Neural progenitor cell (in vitro differentiated cells): ENCODE data around the gene OGN. TPM values are rescaled to one million over a fixed set of nuclear protein-coding genes. Genes with fewer than 3 reads are reported as not detected.

Experiments
- DNase-seq: peaks from one replicate; pipeline ENCODE4 v3.0.0-alpha.2; 2016; ENCODE audit warnings: low spot score
- H2AFZ ChIP-seq: fragments of 200-600 bp; sonication (generic); replicated peaks from 2 replicates; pipeline ENCODE4 v1.6.1; 2016; ENCODE audit warnings: antibody characterized with exemption
- H3F3A ChIP-seq: fragments of 200-600 bp; sonication (generic); 2 replicates; pipeline ENCODE4 v1.6.1; 2016; ENCODE audit warnings: antibody characterized with exemption, low read depth
- H3K27ac ChIP-seq: fragments of 200-600 bp; sonication (generic); 2 replicates; pipeline ENCODE4 v1.5.1; 2016; ENCODE audit warnings: mild to moderate bottlenecking
- H3K27me3 ChIP-seq: fragments of 200-600 bp; sonication (generic); 2 replicates; pipeline ENCODE4 v1.6.1; 2016; ENCODE audit warnings: mild to moderate bottlenecking, moderate library complexity
- H3K36me3 ChIP-seq: fragments of 200-600 bp; sonication (generic); 2 replicates; pipeline ENCODE4 v1.5.1; 2016
- H3K4me1 ChIP-seq: fragments of 200-600 bp; sonication (generic); 2 replicates; pipeline ENCODE4 v1.6.1; 2016; ENCODE audit warnings: mixed run types
- H3K4me2 ChIP-seq: fragments of 200-600 bp; sonication (generic); 2 replicates; pipeline ENCODE4 v1.6.1; 2016
- H3K4me3 ChIP-seq: fragments of 200-600 bp; sonication (generic); 2 replicates; pipeline ENCODE4 v1.5.1; 2016
- H3K79me2 ChIP-seq: fragments of 200-600 bp; sonication (generic); 2 replicates; pipeline ENCODE4 v1.6.1; 2016; ENCODE audit warnings: low read depth
- H3K9ac ChIP-seq: fragments of 200-600 bp; sonication (generic); 2 replicates; pipeline ENCODE4 v1.6.1; 2016
- H3K9me3 ChIP-seq: fragments of 200-600 bp; sonication (generic); 2 replicates; pipeline ENCODE4 v1.5.1; 2016; ENCODE audit warnings: low read depth
- H4K20me1 ChIP-seq: fragments of 200-600 bp; sonication (generic); 2 replicates; pipeline ENCODE4 v1.6.1; 2016; ENCODE audit warnings: low read depth
- H3K27ac Mint-ChIP-seq: 3 replicates; pipeline ENCODE4 v1.8.0; 2021; ENCODE audit warnings: mixed read lengths
- H3K27me3 Mint-ChIP-seq: 2 replicates; pipeline ENCODE4 v1.8.0; 2022; ENCODE audit warnings: low read depth, mild to moderate bottlenecking, inconsistent platforms, moderate library complexity, mixed read lengths; ENCODE audit not compliant: insufficient read depth
- H3K36me3 Mint-ChIP-seq: 3 replicates; pipeline ENCODE4 v1.8.0; 2021; ENCODE audit warnings: mixed read lengths
- H3K4me1 Mint-ChIP-seq: 3 replicates; pipeline ENCODE4 v1.8.0; 2021; ENCODE audit warnings: mixed read lengths
- H3K4me3 Mint-ChIP-seq: 3 replicates; pipeline ENCODE4 v1.8.0; 2021; ENCODE audit warnings: mild to moderate bottlenecking, moderate library complexity, mixed read lengths
- H3K9me3 Mint-ChIP-seq: 3 replicates; pipeline ENCODE4 v1.8.0; 2020; ENCODE audit warnings: mixed read lengths
- EZH2 ChIP-seq: fragments of 200-600 bp; sonication (generic); IDR thresholded peaks from 2 replicates; pipeline ENCODE4 v1.6.1; 2017; ENCODE audit warnings: antibody characterized with exemption, mild to moderate bottlenecking, moderate library complexity
- EZH2phosphoT487 ChIP-seq: fragments of 200-600 bp; sonication (generic); IDR thresholded peaks from 2 replicates; pipeline ENCODE4 v1.6.1; 2017; ENCODE audit warnings: antibody characterized with exemption
- total RNA-seq: library from RNA; depleted of rRNA; stranded (reverse); fragments of >200 nt; gene quantifications from 2 replicates; pipeline ENCODE4 v1.2.3, GENCODE V29; 2015; ENCODE audit warnings: low replicate concordance
- TF ChIP-seq, protein P1 (sequence below): fragments of 200-600 bp; sonication (generic); IDR thresholded peaks from 2 replicates; pipeline ENCODE4 v1.5.1; 2017; ENCODE audit warnings: antibody characterized with exemption, mild to moderate bottlenecking

OGN gene
- total RNA-seq, 1 donor from 2014 or later = not detected

DNA sequence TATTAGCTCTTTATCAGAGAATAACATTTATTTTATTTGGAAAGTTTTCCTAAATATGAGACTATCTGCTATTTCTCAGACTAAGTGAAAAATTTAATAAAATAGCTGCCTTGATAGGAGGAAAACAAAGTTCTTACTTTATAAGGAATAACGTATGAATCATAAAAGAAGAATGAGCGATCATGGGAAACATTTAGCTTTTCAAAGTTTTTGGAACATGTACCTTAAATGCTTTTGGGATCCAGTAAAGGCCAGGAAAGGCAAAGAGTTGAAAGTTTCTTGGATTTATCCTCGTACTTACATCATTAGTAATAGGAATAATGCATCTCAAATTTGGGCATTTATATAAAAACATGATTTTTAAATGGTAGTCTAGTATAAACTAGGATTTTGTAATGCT, 19.4 kb downstream of the OGN start:
- no peaks in the 10 kb centered on the region for H3K27me3 Mint-ChIP-seq
- no peaks in the 10 kb centered on the region for H3K9me3 Mint-ChIP-seq
- no peak overlapping the region for H3K27ac Mint-ChIP-seq
- H3K4me3 Mint-ChIP-seq = no peak overlapping the region
- H3K4me1 Mint-ChIP-seq = no peaks in the 10 kb centered on the region
- Histone ChIP-seq H3K9ac (no peak overlapping the region), H3K36me3 (no peaks in the 10 kb centered on the region), H3K79me2 (no peaks in the 10 kb centered on the region), H2AFZ (no peak overlapping the region), H3K4me1 (no peaks in the 10 kb centered on the region), H3K27ac (no peak overlapping the region), H3K27me3 (no peaks in the 10 kb centered on the region), H3K4me2 (no peak overlapping the region), H3K9me3 (no peaks in the 10 kb centered on the region), H4K20me1 (no peaks in the 10 kb centered on the region), H3K4me3 (no peak overlapping the region), H3F3A (no peaks in the 10 kb centered on the region)
- no peak for DNase-seq
- no peaks in the 10 kb centered on the region for H3K36me3 Mint-ChIP-seq
- no peak for TF ChIP-seq EZH2phosphoT487
- TF ChIP-seq EZH2 = no peak
- TF ChIP-seq, protein P1, sequence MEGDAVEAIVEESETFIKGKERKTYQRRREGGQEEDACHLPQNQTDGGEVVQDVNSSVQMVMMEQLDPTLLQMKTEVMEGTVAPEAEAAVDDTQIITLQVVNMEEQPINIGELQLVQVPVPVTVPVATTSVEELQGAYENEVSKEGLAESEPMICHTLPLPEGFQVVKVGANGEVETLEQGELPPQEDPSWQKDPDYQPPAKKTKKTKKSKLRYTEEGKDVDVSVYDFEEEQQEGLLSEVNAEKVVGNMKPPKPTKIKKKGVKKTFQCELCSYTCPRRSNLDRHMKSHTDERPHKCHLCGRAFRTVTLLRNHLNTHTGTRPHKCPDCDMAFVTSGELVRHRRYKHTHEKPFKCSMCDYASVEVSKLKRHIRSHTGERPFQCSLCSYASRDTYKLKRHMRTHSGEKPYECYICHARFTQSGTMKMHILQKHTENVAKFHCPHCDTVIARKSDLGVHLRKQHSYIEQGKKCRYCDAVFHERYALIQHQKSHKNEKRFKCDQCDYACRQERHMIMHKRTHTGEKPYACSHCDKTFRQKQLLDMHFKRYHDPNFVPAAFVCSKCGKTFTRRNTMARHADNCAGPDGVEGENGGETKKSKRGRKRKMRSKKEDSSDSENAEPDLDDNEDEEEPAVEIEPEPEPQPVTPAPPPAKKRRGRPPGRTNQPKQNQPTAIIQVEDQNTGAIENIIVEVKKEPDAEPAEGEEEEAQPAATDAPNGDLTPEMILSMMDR = no peak

DNA sequence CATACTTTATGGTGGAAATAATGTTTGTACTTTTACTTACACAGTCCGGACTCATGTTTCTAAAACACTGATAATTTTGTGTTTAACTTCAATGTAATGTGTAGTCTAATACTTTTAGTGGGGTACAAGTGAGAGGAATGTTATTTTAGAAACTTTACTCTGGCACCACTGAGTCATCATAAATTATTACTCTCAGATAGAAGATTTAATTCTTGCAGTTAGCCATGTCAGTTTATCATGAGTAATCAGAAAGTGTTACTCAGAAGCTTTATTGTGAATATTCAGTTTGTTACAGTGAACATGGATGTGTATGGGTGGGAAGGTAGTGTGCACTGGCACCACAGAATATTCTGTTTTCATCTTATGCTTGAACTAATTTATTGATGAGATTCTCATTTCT, 20.0 kb downstream of the OGN start:
- Histone ChIP-seq H3K4me2 (no peak overlapping the region), H3K4me3 (no peak overlapping the region), H3K9ac (no peak overlapping the region), H3K79me2 (no peaks in the 10 kb centered on the region), H3K4me1 (peaks cover 1% of the 10 kb centered on the region), H4K20me1 (no peaks in the 10 kb centered on the region), H3K27ac (no peak overlapping the region), H3K9me3 (no peaks in the 10 kb centered on the region), H2AFZ (no peak overlapping the region), H3K27me3 (no peaks in the 10 kb centered on the region), H3F3A (no peaks in the 10 kb centered on the region), H3K36me3 (no peaks in the 10 kb centered on the region)
- TF ChIP-seq, protein P1 = no peak
- TF ChIP-seq EZH2phosphoT487 (no peak), EZH2 (no peak)
- Mint-ChIP-seq H3K27ac (no peak overlapping the region), H3K27me3 (no peaks in the 10 kb centered on the region), H3K9me3 (no peaks in the 10 kb centered on the region), H3K36me3 (no peaks in the 10 kb centered on the region), H3K4me3 (no peak overlapping the region), H3K4me1 (peaks cover 4% of the 10 kb centered on the region)
- no peak for DNase-seq

DNA sequence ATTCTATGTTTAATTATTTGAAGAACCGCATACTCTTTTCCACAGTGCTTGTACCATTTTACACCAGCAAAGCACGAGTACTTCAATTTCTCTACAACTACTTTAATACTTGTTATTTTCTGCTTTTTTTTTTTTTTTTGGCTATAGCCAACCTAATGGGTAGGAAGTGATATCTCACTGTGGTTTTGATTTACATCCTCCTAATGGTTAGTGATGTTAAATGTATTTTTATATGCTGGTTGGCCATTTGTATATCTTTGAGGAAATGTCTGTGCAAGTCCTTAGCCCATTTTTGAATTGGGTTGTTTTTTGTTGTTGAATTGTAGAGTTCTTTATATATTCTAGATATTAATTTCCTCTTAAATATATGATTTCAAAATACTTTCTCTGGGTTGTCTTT, 22.6 kb downstream of the OGN start:
- Histone ChIP-seq H3K4me2 (no peak overlapping the region), H3K79me2 (no peaks in the 10 kb centered on the region), H2AFZ (no peak overlapping the region), H3K36me3 (no peaks in the 10 kb centered on the region), H3K9me3 (no peaks in the 10 kb centered on the region), H3K4me1 (peaks cover 7% of the 10 kb centered on the region), H4K20me1 (no peaks in the 10 kb centered on the region), H3K9ac (no peak overlapping the region), H3K4me3 (no peak overlapping the region), H3K27ac (no peak overlapping the region), H3F3A (no peaks in the 10 kb centered on the region), H3K27me3 (no peaks in the 10 kb centered on the region)
- Mint-ChIP-seq H3K36me3 (no peaks in the 10 kb centered on the region), H3K4me3 (no peak overlapping the region), H3K9me3 (no peaks in the 10 kb centered on the region), H3K27ac (no peak overlapping the region), H3K27me3 (no peaks in the 10 kb centered on the region), H3K4me1 (peaks cover 11% of the 10 kb centered on the region)
- TF ChIP-seq EZH2 (no peak), EZH2phosphoT487 (no peak)
- TF ChIP-seq, protein P1 = no peak
- DNase-seq = no peak

DNA sequence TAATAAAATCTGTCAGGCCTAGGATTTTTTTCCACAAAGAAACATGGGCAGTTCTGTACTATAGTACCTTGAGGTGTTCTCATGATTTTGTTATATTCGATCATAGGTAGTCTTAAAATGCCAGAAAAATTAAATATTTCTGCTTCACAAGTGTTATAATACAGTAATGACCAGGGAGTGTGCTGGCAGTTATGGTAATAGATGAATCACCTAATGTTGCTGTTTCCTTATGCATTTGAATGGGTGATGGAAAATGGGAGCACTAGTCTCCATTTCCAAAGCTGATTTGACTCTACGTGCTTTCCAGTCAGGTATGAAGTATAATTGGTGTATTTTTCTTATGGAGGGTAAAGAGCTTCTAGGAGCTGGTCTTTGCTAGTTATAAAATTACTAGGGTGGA, 23.8 kb downstream of the OGN start:
- Histone ChIP-seq H3K4me1 (peaks cover 7% of the 10 kb centered on the region), H3K79me2 (no peaks in the 10 kb centered on the region), H4K20me1 (no peaks in the 10 kb centered on the region), H3K9me3 (no peaks in the 10 kb centered on the region), H3K4me3 (no peak overlapping the region), H3K9ac (no peak overlapping the region), H3K27ac (no peak overlapping the region), H3K36me3 (no peaks in the 10 kb centered on the region), H3K27me3 (no peaks in the 10 kb centered on the region), H2AFZ (no peak overlapping the region), H3F3A (no peaks in the 10 kb centered on the region), H3K4me2 (no peak overlapping the region)
- peaks cover 11% of the 10 kb centered on the region for H3K4me1 Mint-ChIP-seq
- peaks cover 1% of the 10 kb centered on the region for H3K9me3 Mint-ChIP-seq
- H3K36me3 Mint-ChIP-seq = no peaks in the 10 kb centered on the region
- no peaks in the 10 kb centered on the region for H3K27me3 Mint-ChIP-seq
- TF ChIP-seq, protein P1 = no peak
- no peak for TF ChIP-seq EZH2phosphoT487
- no peak for TF ChIP-seq EZH2
- H3K4me3 Mint-ChIP-seq = no peak overlapping the region
- no peak overlapping the region for H3K27ac Mint-ChIP-seq
- no peak for DNase-seq
